ENCODE data around the gene ENTREP3. TPM values are rescaled to one million over a fixed set of nuclear protein-coding genes. Genes with fewer than 3 reads are reported as not detected.

ENTREP3 gene
- total RNA-seq, 6 experiments from 2014 or later, result 53.6 to 81.3 (median 58.8) TPM

DNA sequence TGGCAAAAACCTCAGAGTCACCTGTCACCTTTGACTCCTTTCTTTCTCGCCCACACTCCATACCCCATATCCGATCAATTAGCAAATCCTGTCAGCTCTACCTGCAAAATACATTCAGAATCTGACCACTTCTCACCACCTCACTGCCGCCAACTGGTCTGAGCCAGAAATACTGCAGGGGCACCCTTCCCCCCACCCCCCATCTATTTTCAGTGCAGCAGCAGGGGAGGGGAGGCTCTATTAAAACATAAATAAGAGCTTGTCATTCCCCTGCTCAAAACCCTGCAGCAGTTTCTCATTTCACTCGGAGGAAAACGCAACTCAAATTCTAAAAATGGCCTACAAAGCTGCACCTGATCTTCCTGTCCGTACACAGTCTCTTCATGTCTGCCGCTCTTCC lies 42.1 kb upstream of the ENTREP3 start:
- Mint-ChIP-seq H3K4me1 (ENCODE audit: low read depth) (no peaks in the 10 kb centered on the region), H3K27me3 (ENCODE audit: insufficient read depth) (peaks cover 38% of the 10 kb centered on the region), H3K36me3 (ENCODE audit: low read depth) (no peaks in the 10 kb centered on the region), H3K4me3 (no peak overlapping the region), H3K27ac (no peak overlapping the region), H3K9me3 (no peaks in the 10 kb centered on the region)
- DNase-seq, result no peak
- no peak for TF ChIP-seq CTCF (IDR thresholded peaks at IDR 0.05)

DNA sequence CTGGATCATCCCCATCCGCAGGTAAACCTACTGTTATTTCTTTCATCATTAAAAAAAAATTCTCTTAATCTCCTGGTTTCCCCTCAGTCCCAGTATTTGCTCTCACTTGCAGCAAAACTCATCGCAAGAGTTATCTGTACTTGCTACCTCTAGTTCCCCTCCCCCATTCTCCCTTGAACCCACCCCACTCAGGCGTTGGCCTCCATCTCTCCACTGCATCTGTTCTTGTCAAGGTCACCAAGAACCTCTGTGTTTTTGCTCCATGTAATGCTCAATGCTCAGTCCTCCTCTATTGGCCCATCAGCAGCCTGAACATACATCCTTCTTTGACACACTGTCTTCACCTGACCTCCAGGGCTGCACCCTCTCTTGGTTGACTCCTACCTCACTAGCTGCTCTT lies 41.4 kb upstream of the ENTREP3 start:
- no peaks in the 10 kb centered on the region for H3K4me1 Mint-ChIP-seq (ENCODE audit: low read depth)
- H3K27me3 Mint-ChIP-seq (ENCODE audit: insufficient read depth), result peaks cover 42% of the 10 kb centered on the region
- no peak overlapping the region for H3K4me3 Mint-ChIP-seq
- no peak overlapping the region for H3K27ac Mint-ChIP-seq
- H3K9me3 Mint-ChIP-seq, result no peaks in the 10 kb centered on the region
- H3K36me3 Mint-ChIP-seq (ENCODE audit: low read depth), result no peaks in the 10 kb centered on the region
- TF ChIP-seq CTCF (IDR thresholded peaks at IDR 0.05), result no peak
- DNase-seq, result no peak

DNA sequence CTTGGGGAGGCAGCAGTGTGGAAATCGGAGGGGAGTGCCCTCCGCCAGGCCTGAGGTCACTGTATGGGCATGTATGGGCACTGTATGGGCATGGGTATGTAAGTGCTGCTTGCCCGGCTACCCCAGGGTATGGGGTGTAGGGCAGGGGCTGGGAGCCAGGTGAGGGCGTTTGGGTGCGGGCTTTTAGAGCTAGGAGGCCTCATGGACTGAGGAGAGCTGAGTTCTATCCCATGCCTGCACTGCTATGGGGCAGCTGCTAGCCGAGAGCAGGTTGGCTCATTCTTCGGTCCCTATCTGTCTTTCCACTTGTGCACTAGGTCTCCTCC lies 40.6 kb upstream of the ENTREP3 start:
- TF ChIP-seq CTCF (IDR thresholded peaks at IDR 0.05), result no peak

DNA sequence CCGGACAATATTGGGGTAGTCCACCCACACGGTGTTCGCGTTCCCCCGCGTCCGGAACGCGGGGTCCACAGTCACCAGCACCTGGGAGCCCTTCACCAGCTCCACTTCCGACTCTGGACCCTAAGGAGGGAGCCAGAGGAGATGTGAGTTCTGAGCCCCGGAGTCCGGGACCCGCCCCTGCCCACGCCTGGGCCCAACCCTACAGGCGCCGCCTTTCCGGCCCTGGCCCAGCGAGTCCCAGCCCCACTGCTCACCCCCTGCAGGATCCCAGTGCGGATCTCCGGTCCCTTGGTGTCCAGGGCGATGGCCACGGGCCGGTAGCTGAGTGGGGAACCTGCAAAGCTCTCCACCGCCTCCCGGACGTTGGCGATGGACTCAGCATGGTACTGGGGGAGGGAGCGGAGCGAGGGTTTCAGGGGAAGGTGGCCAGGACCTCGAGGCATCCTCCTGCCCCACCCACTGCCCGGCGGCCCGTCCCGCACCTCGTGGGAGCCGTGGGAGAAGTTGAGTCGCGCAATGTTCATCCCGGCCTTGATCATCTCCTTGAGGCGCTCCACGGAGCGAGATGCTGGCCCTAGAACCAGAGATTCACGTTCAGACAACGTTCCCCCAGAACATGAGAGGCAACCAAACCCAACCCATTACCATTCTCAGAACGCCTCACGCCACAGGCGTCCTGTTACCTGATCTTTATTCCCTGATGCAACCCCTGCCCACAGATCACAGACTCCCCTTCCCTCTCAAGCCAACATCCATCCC lies 40.1 kb upstream of the ENTREP3 start:
- Mint-ChIP-seq H3K36me3 (ENCODE audit: low read depth) (no peaks in the 10 kb centered on the region), H3K27ac (no peak overlapping the region), H3K27me3 (ENCODE audit: insufficient read depth) (peaks cover 45% of the 10 kb centered on the region), H3K4me3 (no peak overlapping the region), H3K9me3 (no peaks in the 10 kb centered on the region), H3K4me1 (ENCODE audit: low read depth) (no peaks in the 10 kb centered on the region)
- no peak for DNase-seq
- no peak for TF ChIP-seq CTCF (IDR thresholded peaks at IDR 0.05)

More for the DNA sequence above, 40.6 kb upstream of the ENTREP3 start:
- Mint-ChIP-seq H3K36me3 (ENCODE audit: low read depth) (no peaks in the 10 kb centered on the region), H3K27me3 (ENCODE audit: insufficient read depth) (peaks cover 45% of the 10 kb centered on the region), H3K27ac (no peak overlapping the region), H3K9me3 (no peaks in the 10 kb centered on the region), H3K4me1 (ENCODE audit: low read depth) (no peaks in the 10 kb centered on the region), H3K4me3 (no peak overlapping the region)
- DNase-seq, result no peak

GRCh38 chr1:155294520-155295182 lies 39.4 kb upstream of the ENTREP3 start:
- peaks cover 45% of the 10 kb centered on the region for H3K27me3 Mint-ChIP-seq (ENCODE audit: insufficient read depth)
- H3K4me3 Mint-ChIP-seq, result no peak overlapping the region
- no peak overlapping the region for H3K27ac Mint-ChIP-seq
- H3K9me3 Mint-ChIP-seq, result no peaks in the 10 kb centered on the region
- no peaks in the 10 kb centered on the region for H3K36me3 Mint-ChIP-seq (ENCODE audit: low read depth)
- no peak for TF ChIP-seq CTCF (IDR thresholded peaks at IDR 0.05)
- DNase-seq, result no peak
- H3K4me1 Mint-ChIP-seq (ENCODE audit: low read depth), result no peaks in the 10 kb centered on the region
